Prostate gland (tissue), 2 donors: ENCODE data around the gene UBAP2L. TPM values are rescaled to one million over a fixed set of nuclear protein-coding genes. Genes with fewer than 3 reads are reported as not detected.
"Not testable (repeated sequence)": the region's sequence is repeated elsewhere in the genome, so short reads cannot be mapped to it uniquely, and the experiment has no call there.

Experiments
- DNase-seq: peaks from one replicate; pipeline ENCODE4 v3.0.0-alpha.2; 2019; ENCODE audit warnings: low spot score
- H3K27ac ChIP-seq, 2 donors: fragments of 200-600 bp; sonication (generic); 2 replicates each; pipeline ENCODE4 v1.5.1; 2017 to 2019
- H3K27me3 ChIP-seq: fragments of 200-600 bp; sonication (generic); replicated peaks from 2 replicates; pipeline ENCODE4 v1.5.1; 2019; ENCODE audit not compliant: insufficient read depth
- H3K36me3 ChIP-seq, 2 donors: fragments of 200-600 bp; sonication (generic); 1 replicate in 1 of 2; 2 replicates in 1 of 2; pipeline versions ENCODE4 v1.5.1 to v1.8.1; 2017 to 2019
- H3K4me1 ChIP-seq: fragments of 200-600 bp; sonication (generic); replicated peaks from 2 replicates; pipeline ENCODE4 v1.5.1; 2019
- H3K4me3 ChIP-seq, 2 donors: fragments of 200-600 bp; sonication (generic); 2 replicates each; pipeline ENCODE4 v1.5.1; 2017 to 2019
- H3K9me3 ChIP-seq: fragments of 200-600 bp; sonication (generic); 2 replicates; pipeline ENCODE4 v1.5.1; 2017
- POLR2A ChIP-seq: fragments of 450-650 bp; IDR thresholded peaks from one replicate; pipeline ENCODE4 v1.6.1; 2016; ENCODE audit warnings: antibody characterized with exemption, mild to moderate bottlenecking
- POLR2AphosphoS5 ChIP-seq: sonication (generic); formaldehyde crosslinking; IDR thresholded peaks from one replicate; pipeline ENCODE4 v1.6.1; 2017; ENCODE audit warnings: antibody characterized with exemption
- WGBS: methylation state at CpG from one replicate; pipeline ENCODE4 v1.1.5; 2018; 5-methylcytosine and 5-hydroxymethylcytosine counted together
- intact Hi-C: fragments of 100-400 bp; cut with DNase I; formaldehyde crosslinking; loops from one replicate; pipeline ENCODE4 v1.14.2; 2022
- total RNA-seq, 2 donors: library from RNA; depleted of rRNA; stranded (reverse); fragments of >200 nt; gene quantifications; one replicate each; pipeline ENCODE4 v1.1.0, GENCODE V29; 2016
- TF ChIP-seq, protein P1 (sequence below), 4 experiments: fragments of 200-600 bp in 2 of 4; fragments of 450-650 bp in 2 of 4; sonication (generic) in 2 of 4; IDR thresholded peaks; 1 replicate in 3 of 4; 2 replicates in 1 of 4; pipeline ENCODE4 v1.5.1; 2016 to 2019; ENCODE audit warnings: antibody characterized with exemption in 4 of 4, mild to moderate bottlenecking in 2 of 4, moderate library complexity in 2 of 4

The UBAP2L gene
- total RNA-seq, 2 donors from 2014 or later = 51.1 to 121 TPM

- H3K4me1 ChIP-seq = no peaks in the 10 kb centered on the region
- no peaks in the 10 kb centered on the region for H3K9me3 ChIP-seq
- intact Hi-C loops = no loop called here
- no peak overlapping the region for H3K27ac ChIP-seq
- peaks cover 0 to 3% of the 10 kb centered on the region in 2 donors for H3K36me3 ChIP-seq
- no peaks in the 10 kb centered on the region for H3K27me3 ChIP-seq
- WGBS = 44% methylated on average over 2 of the region's 2 CpGs
- TF ChIP-seq POLR2A (no peak), POLR2AphosphoS5 (no peak)
- TF ChIP-seq, protein P1, sequence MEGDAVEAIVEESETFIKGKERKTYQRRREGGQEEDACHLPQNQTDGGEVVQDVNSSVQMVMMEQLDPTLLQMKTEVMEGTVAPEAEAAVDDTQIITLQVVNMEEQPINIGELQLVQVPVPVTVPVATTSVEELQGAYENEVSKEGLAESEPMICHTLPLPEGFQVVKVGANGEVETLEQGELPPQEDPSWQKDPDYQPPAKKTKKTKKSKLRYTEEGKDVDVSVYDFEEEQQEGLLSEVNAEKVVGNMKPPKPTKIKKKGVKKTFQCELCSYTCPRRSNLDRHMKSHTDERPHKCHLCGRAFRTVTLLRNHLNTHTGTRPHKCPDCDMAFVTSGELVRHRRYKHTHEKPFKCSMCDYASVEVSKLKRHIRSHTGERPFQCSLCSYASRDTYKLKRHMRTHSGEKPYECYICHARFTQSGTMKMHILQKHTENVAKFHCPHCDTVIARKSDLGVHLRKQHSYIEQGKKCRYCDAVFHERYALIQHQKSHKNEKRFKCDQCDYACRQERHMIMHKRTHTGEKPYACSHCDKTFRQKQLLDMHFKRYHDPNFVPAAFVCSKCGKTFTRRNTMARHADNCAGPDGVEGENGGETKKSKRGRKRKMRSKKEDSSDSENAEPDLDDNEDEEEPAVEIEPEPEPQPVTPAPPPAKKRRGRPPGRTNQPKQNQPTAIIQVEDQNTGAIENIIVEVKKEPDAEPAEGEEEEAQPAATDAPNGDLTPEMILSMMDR (IDR thresholded peaks at IDR 0.05) = no peak
- no peak for DNase-seq
- H3K4me3 ChIP-seq = no peak overlapping the region
Observed at GRCh38 chr1:154223621-154224020, 2.9 kb downstream of the UBAP2L start.

GRCh38 chr1:154225370-154225769 lies 4.6 kb downstream of the UBAP2L start:
- intact Hi-C loops = no loop called here
- Histone ChIP-seq H3K27ac (no peak overlapping the region), H3K27me3 (no peaks in the 10 kb centered on the region), H3K36me3 (peaks cover 0 to 8% of the 10 kb centered on the region in 2 donors), H3K4me3 (no peak overlapping the region), H3K4me1 (no peaks in the 10 kb centered on the region), H3K9me3 (no peaks in the 10 kb centered on the region)
- DNase-seq = no peak
- WGBS = 96% methylated on average over 2 of the region's 2 CpGs
- TF ChIP-seq POLR2A = no peak
- TF ChIP-seq, protein P1 (IDR thresholded peaks at IDR 0.05) = no peak
- no peak for TF ChIP-seq POLR2AphosphoS5

GRCh38 chr1:154231112-154231511 lies 10.4 kb downstream of the UBAP2L start:
- H3K4me3 ChIP-seq, DNase-seq, H3K27ac ChIP-seq, H3K4me1 ChIP-seq, intact Hi-C loops, H3K27me3 ChIP-seq, H3K9me3 ChIP-seq: not testable (repeated sequence)
- WGBS = 93% methylated on average over 3 of the region's 3 CpGs
- peaks cover 0 to 20% of the 10 kb centered on the region in 2 donors for H3K36me3 ChIP-seq

DNA sequence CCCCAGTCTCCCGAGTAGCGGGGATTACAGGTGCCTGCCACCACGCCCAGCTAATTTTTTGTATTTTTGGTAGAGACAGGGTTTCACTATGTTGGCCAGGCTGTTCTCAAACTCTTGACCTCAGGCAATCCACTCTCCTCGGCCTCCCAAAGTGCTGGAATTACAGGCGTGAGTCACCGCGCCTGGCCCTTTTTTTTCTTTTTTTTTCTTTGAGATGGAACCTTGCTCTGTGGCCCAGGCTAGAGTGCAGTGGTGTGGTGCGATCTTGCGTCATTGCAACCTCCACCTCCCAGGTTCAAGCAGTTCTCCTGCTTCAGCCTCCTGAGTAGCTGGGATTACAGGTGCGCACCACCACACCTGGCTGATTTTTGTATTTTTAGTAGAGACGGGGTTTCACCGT lies 12.4 kb downstream of the UBAP2L start:
- H3K36me3 ChIP-seq = peaks cover 0 to 20% of the 10 kb centered on the region in 2 donors
- intact Hi-C loops, H3K4me1 ChIP-seq, H3K27me3 ChIP-seq, DNase-seq, H3K27ac ChIP-seq, H3K9me3 ChIP-seq, H3K4me3 ChIP-seq: not testable (repeated sequence)
- WGBS = 97% methylated on average over 12 of the region's 12 CpGs

DNA sequence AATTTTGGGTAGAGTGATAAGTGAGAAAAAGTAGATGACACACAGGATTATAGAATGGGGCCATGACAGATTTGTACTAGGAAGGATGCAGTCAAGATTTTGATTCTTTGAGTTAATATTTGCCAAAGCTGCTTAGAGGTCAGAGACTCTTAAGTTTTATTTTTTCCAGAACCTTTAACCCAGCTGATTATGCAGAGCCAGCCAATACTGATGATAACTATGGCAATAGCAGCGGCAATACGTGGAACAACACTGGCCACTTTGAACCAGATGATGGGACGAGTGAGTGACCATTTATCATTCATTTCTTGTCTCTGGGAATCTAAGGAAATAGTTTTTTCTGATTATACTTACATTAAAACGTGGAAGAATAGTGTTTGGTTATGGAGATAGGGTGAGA lies 16.1 kb downstream of the UBAP2L start:
- Histone ChIP-seq H3K27ac (no peak overlapping the region), H3K36me3 (peaks cover 0 to 12% of the 10 kb centered on the region in 2 donors), H3K27me3 (no peaks in the 10 kb centered on the region), H3K4me1 (no peaks in the 10 kb centered on the region), H3K9me3 (no peaks in the 10 kb centered on the region), H3K4me3 (no peak overlapping the region)
- WGBS = 86% methylated on average over 4 of the region's 4 CpGs
- no peak for DNase-seq
- intact Hi-C loops = no loop called here
- TF ChIP-seq POLR2AphosphoS5 (no peak), POLR2A (no peak)
- TF ChIP-seq, protein P1 (IDR thresholded peaks at IDR 0.05) = no peak

DNA sequence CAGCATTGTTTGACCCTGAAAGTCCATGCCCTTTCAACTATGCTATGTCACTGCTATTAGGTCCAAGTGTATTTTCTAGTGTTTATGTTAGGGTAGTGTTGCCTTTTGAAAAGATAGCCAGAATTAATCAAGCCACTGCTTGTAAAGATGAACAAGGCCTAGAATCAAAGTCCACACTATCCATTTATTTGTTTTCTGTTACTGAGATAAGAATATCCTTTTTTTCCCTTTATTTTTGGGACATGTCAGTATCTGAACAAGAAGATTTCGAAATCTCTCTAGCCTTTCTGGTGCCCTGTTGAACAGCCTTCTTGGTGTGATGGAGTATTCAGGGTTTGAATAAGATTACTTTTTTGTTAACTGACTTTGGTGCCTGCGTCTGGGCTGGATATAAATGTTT lies 16.7 kb downstream of the UBAP2L start:
- no peak for TF ChIP-seq POLR2AphosphoS5
- TF ChIP-seq, protein P1 (IDR thresholded peaks at IDR 0.05) = no peak
- no peak for TF ChIP-seq POLR2A
- no peak for DNase-seq
- Histone ChIP-seq H3K27ac (no peak overlapping the region), H3K4me3 (no peak overlapping the region), H3K4me1 (no peaks in the 10 kb centered on the region), H3K36me3 (peaks cover 0 to 12% of the 10 kb centered on the region in 2 donors), H3K27me3 (no peaks in the 10 kb centered on the region), H3K9me3 (no peaks in the 10 kb centered on the region)
- WGBS = 90% methylated on average over 2 of the region's 2 CpGs
- intact Hi-C loops = no loop called here
